Effector memory CD8-positive, alpha-beta T cell (primary cell): ENCODE results near the gene BRWD1.
"Not testable (repeated sequence)": the region's sequence is repeated elsewhere in the genome, so short reads cannot be mapped to it uniquely, and the experiment has no call there.

ENCODE experiments used
- ATAC-seq: fragments of 150-1000 bp; cut with Tn5 transposase; replicated peaks from 2 replicates; pipeline ENCODE4 v1.10.0; 2021; ENCODE audit warnings: mild to moderate bottlenecking, moderate library complexity
- DNase-seq, 3 experiments: peaks; one replicate each; pipeline ENCODE4 v3.0.0; 2021
- H3K27ac Mint-ChIP-seq, 2 donors: one replicate each; pipeline ENCODE4 v1.8.0; 2022; ENCODE audit warnings: mild to moderate bottlenecking in 2 of 2, mixed read lengths in 2 of 2, moderate library complexity in 2 of 2
- H3K27me3 Mint-ChIP-seq, 2 donors: one replicate each; pipeline ENCODE4 v1.8.0; 2022; ENCODE audit warnings: mixed read lengths in 2 of 2
- H3K36me3 Mint-ChIP-seq: one replicate; pipeline ENCODE4 v1.8.0; 2022; ENCODE audit warnings: mild to moderate bottlenecking, moderate library complexity, mixed read lengths; ENCODE audit not compliant: insufficient read depth
- H3K4me1 Mint-ChIP-seq, 2 donors: one replicate each; pipeline ENCODE4 v1.8.0; 2022; ENCODE audit warnings: low read depth in 2 of 2, mixed read lengths in 2 of 2
- H3K4me3 Mint-ChIP-seq, 2 donors: one replicate each; pipeline ENCODE4 v1.8.0; 2022; ENCODE audit warnings: mild to moderate bottlenecking in 2 of 2, mixed read lengths in 2 of 2, moderate library complexity in 2 of 2
- H3K9me3 Mint-ChIP-seq, 2 donors: one replicate each; pipeline ENCODE4 v1.8.0; 2022; ENCODE audit warnings: mixed read lengths in 2 of 2

Gene BRWD1

DNA sequence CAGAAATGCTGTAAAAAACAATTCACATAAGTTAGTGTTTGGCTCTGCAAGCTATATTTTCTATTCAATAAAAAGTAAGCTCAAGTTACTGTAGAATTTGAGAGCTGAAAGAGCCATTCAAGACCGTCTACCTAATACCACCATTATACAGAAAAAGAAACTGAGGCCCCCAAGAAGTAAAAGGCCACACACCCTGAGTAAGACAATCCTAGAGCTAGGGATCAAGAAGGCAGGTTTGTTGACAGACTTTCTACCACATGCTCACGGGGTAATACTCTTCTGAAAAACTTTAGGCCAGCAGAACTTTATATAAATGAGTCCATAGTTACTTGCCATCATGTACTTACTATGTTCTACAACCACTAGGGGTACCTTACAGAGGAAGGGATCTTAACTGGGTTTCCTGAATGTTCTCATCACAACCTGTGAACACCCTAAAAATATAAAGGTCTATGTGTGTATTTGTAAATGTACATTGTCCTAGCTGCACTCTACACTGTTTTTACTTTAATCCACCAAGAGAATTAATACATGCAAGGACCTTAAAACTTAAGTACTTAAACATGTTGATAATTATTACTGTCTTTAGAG lies 132.9 kb downstream of the BRWD1 start:
- peaks cover 29% of the 10 kb centered on the region for H3K36me3 Mint-ChIP-seq
- ATAC-seq (no peak), DNase-seq (no peak)
- peaks cover 13 to 34% of the 10 kb centered on the region in 2 donors for H3K4me1 Mint-ChIP-seq
- peak overlapping the region in 1 of 2 donors; percentile 60 for H3K27ac Mint-ChIP-seq
- no peak overlapping the region for H3K4me3 Mint-ChIP-seq
- H3K27me3 Mint-ChIP-seq, result no peaks in the 10 kb centered on the region
- H3K9me3 Mint-ChIP-seq, result no peaks in the 10 kb centered on the region

DNA sequence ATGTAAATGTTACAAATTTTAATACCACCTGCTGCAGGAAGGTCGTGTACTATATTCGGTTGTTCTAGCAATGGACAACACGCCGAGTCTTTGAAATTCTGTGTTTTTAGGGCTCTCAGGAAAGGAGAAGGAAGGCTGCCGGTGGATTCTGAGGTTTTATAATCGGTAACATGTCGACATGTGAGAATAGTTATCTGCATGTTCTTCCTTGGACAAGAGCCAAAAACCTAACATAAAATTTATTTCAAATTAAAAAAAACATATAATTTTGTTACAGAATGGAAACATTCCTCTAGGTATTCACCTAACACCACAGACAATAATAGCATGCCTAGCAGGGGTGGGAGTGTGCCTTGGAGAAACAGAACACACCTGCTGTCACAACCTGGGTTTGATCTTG lies 135.0 kb downstream of the BRWD1 start:
- Mint-ChIP-seq H3K27me3 (no peaks in the 10 kb centered on the region), H3K4me3 (no peak overlapping the region), H3K9me3 (no peaks in the 10 kb centered on the region), H3K4me1 (peaks cover 6 to 22% of the 10 kb centered on the region in 2 donors), H3K36me3 (peaks cover 25% of the 10 kb centered on the region), H3K27ac (no peak overlapping the region)
- DNase-seq (no peak), ATAC-seq (no peak)

DNA sequence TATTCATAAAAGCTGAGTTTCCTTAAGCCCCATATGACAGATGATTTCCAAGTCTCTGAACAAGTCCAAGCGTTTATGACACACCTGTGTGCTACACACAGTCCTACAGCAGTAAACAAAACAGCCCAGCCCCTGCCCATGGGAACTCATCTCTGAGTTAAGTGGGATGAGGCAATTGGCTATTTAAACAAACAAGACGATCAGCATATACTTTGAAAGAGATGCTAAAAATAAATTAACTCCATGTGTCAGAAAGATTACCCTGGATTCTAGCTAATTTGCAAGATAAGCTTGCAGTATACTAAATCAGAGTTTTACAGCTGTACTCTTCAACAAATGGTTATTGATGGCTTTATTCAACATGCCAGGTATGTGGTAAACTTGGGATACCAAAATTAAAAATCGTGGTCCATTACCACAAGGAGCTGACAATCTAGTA lies 137.1 kb downstream of the BRWD1 start:
- H3K36me3 Mint-ChIP-seq, result peaks cover 17% of the 10 kb centered on the region
- H3K9me3 Mint-ChIP-seq, result no peaks in the 10 kb centered on the region
- no peak overlapping the region for H3K27ac Mint-ChIP-seq
- ATAC-seq (no peak), DNase-seq (no peak)
- peaks cover 2 to 9% of the 10 kb centered on the region in 2 donors for H3K4me1 Mint-ChIP-seq
- H3K4me3 Mint-ChIP-seq, result no peak overlapping the region
- H3K27me3 Mint-ChIP-seq, result no peaks in the 10 kb centered on the region

DNA sequence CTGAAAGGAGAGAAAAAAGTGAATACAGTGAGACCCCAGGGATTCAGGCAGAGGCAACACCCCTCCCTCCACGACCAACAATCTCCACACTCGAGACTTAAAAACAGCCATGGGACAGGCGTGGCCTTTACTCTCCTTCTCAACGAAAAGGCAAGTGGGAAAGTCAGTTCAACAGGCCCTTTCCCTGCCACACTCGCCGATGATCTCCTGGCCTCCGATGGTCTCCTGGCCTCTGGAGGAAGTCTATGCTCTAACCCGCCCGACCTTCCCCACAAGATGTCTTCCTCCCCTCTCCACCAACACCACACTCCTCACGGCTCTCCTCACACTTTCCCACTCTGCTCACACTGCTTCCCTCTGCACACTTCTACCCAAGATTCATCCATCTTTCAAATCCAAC lies 137.8 kb downstream of the BRWD1 start:
- Mint-ChIP-seq H3K36me3 (peaks cover 17% of the 10 kb centered on the region), H3K4me1 (peaks cover 2 to 7% of the 10 kb centered on the region in 2 donors), H3K27ac (no peak overlapping the region), H3K4me3 (no peak overlapping the region), H3K27me3 (no peaks in the 10 kb centered on the region), H3K9me3 (no peaks in the 10 kb centered on the region)
- ATAC-seq, result no peak
- DNase-seq, result no peak

DNA sequence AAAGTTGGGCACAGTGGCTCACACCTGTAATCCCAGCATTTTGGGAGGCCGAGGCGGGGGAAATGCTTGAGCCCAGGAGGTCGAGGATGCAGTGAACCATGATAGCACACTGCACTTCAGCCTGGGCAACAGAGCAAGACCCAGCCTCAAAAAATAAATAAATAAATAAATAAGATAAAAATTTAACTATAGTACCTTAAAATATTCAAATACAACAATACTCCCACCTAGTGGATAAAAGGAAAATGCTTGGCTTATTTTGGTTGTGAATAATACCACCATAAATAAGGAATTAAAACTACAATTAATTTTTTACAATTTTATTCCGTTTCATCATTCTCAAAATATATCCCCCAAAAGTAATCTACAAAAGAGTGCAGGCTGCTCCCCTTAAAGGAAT lies 138.3 kb downstream of the BRWD1 start:
- Mint-ChIP-seq H3K9me3 (no peaks in the 10 kb centered on the region), H3K27ac (no peak overlapping the region), H3K4me1 (peaks cover 2 to 3% of the 10 kb centered on the region in 2 donors), H3K36me3 (peaks cover 17% of the 10 kb centered on the region), H3K4me3 (no peak overlapping the region), H3K27me3 (no peaks in the 10 kb centered on the region)
- DNase-seq (no peak), ATAC-seq (no peak)

DNA sequence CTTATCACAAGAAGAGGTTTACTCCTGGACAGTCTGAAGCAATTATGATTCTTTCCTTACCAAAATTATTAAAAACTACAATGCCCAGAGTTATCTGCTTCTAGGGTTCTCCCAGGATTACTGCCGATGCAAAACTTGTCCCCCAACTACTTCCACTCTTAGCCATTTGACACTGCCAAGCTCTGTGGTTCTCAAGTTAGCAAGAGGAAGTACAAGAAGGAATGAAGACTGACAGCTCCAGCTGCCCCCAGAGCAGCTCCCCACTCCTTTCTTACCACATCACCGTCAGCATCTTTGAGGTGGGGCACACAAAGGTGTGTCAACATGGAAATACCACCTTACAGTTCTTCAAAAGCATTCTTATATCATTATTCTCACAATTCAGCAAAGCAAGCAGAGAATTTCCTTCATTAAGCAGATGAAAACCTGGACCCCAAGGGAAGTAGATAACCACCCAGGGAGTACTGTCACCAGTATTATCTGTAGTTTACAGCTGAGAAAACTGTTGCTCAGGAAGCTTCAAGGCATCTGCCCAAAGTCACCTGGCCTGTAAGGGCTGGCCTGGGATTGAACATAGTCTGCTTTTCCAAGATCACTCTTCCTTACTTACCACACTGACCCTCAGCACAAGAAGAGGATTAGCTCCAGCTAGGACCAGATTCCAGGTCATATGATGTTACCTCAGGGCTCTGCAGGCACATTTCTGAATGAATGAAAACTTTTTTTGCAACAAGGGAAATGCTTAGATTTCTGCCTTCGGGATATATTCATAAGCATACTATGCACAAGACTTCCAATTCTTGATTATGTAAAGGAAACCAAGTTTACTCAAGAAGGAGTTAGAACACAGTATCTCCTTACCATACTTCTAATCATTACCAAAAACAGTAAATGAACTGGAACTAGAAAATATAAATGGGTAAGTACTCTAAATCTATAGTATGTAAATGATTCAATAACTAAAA lies 139.4 kb downstream of the BRWD1 start:
- Mint-ChIP-seq H3K27me3 (no peaks in the 10 kb centered on the region), H3K4me1 (peaks cover 1 to 2% of the 10 kb centered on the region in 2 donors), H3K9me3 (no peaks in the 10 kb centered on the region), H3K4me3 (no peak overlapping the region), H3K27ac (no peak overlapping the region), H3K36me3 (peaks cover 14% of the 10 kb centered on the region)
- no peak for ATAC-seq
- DNase-seq, result no peak

DNA sequence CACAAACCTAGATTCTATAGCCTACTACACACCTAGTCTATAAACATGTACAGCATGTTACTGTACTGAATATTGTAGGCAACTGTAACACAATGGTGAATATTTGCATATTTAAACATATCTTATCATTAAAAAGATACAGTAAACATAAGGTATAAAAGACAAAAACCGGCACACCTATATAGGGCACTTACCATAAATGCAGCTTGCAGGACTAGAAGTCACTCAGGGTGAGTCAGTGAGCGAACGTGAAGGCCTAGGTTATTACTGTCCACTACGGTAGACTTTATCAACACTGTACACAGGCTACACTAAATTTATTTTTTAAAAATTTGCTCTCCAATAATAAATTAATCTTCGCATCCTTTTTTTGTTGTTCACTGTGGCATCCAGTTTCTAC lies 143.5 kb downstream of the BRWD1 start:
- H3K36me3 Mint-ChIP-seq, result peaks cover 5% of the 10 kb centered on the region
- no peak for DNase-seq
- H3K4me3 Mint-ChIP-seq, result no peak overlapping the region
- no peak for ATAC-seq
- H3K27ac Mint-ChIP-seq, result no peak overlapping the region
- peaks cover 0 to 2% of the 10 kb centered on the region in 2 donors for H3K27me3 Mint-ChIP-seq
- no peaks in the 10 kb centered on the region for H3K4me1 Mint-ChIP-seq
- no peaks in the 10 kb centered on the region for H3K9me3 Mint-ChIP-seq

DNA sequence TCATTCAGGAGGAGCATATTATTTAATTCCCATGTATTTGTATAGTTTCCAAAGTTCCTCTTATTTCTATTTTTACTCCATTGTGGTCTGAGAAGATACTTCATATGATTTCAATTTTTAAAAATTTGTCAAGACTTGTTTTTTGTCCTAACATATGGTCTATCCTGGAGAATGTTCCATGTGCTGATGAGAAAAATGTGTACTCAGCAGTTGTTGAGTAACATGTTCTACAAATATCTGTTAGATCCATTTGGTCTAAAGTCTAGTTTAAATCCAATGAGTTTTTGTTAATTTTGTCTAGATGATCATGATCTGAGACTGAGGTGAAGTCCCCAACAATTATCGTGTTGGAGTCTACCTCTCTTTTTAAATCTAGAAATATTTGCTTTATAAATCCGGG lies 144.6 kb downstream of the BRWD1 start:
- H3K4me3 Mint-ChIP-seq, result no peak overlapping the region
- no peaks in the 10 kb centered on the region for H3K4me1 Mint-ChIP-seq
- no peak for DNase-seq
- no peak overlapping the region for H3K27ac Mint-ChIP-seq
- peaks cover 2% of the 10 kb centered on the region for H3K36me3 Mint-ChIP-seq
- ATAC-seq, result no peak
- H3K9me3 Mint-ChIP-seq, result peaks cover 0 to under 1% of the 10 kb centered on the region in 2 donors
- peaks cover under 1 to 10% of the 10 kb centered on the region in 2 donors for H3K27me3 Mint-ChIP-seq

DNA sequence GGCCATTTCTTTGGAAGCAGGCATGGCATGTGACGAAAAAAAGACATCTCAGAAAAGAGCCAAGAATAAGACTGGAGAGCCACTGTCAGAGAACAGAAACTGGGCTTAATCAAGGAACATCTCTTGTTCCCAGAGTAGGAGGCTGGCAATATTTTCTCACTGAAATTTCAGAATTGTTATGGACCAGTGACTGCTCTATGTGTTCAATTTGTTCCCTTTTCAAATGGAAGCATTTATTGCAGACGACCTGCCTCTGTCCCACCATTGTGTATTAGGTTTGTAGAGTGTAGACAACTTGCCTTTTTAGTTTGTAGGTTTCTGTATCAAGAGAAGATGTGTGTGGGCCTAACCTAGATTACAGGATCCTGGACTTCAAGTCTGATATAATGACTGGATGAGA lies 148.9 kb downstream of the BRWD1 start:
- Mint-ChIP-seq H3K4me3 (no peak overlapping the region), H3K4me1 (no peaks in the 10 kb centered on the region), H3K36me3 (peaks cover 2% of the 10 kb centered on the region), H3K27me3 (peaks cover 7 to 28% of the 10 kb centered on the region in 2 donors), H3K27ac (no peak overlapping the region), H3K9me3 (peaks cover 4 to 8% of the 10 kb centered on the region in 2 donors)
- ATAC-seq (no peak), DNase-seq (no peak)

DNA sequence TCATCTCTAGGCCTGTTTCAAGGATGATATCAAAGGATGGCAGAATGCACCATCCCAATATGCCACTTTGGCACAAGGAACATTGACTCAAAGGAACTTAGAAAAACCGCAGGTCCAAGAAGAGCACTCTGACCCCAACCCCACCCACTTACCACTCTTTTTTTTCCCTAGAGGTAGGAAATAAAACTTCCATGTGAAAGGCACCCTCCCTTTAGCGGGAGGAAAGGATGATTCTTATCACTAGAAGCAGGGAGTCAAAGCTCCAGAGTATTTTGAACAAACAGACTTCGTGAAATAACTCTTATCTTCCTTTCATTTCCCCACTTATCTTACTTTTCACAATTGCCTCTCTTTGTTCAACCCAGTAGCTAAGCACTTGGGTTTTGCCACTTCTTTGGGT lies 152.4 kb downstream of the BRWD1 start:
- Mint-ChIP-seq H3K4me3 (no peak overlapping the region), H3K4me1 (no peaks in the 10 kb centered on the region), H3K27ac (no peak overlapping the region), H3K9me3 (peaks cover 4 to 8% of the 10 kb centered on the region in 2 donors), H3K36me3 (no peaks in the 10 kb centered on the region), H3K27me3 (peaks cover 7 to 28% of the 10 kb centered on the region in 2 donors)
- ATAC-seq, result no peak
- DNase-seq, result no peak

DNA sequence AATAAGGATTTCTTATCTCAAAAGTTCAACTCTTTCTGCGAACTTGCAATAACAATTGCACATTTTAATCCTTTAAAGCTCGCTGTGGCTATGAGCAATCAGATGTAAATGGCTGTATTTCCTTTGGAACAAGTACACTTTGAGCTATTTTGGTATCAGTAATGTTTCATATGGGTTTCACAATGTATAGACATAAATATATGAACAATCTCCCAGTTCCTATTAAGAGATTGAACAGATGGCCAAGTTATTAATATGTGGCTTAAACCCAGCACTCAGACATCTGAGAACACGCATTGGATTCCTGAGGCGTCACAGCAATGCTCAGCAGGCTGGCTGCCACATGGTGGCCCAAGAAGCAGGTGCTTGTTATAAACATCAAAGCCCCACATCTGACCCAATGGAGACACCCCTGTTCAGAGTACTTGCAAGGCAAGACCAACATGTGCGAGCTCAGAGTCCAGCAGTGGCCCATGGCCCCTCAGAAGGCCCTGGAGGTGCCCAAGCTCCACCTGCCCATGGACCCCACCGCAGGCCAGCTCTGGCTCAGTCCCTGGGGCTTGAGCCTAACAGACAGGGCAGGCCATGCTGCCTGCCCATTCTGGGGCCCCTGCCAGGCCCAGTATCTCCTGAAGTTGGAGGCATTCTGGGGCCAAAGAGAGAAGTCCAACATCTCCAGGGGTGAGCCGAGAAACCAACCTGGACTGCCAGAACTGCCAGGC lies 153.9 kb downstream of the BRWD1 start:
- DNase-seq (no peak), ATAC-seq (no peak)
- Mint-ChIP-seq H3K9me3 (peaks cover 4 to 8% of the 10 kb centered on the region in 2 donors), H3K4me3 (no peak overlapping the region), H3K4me1 (no peaks in the 10 kb centered on the region), H3K27me3 (peaks cover 7 to 21% of the 10 kb centered on the region in 2 donors), H3K36me3 (no peaks in the 10 kb centered on the region), H3K27ac (no peak overlapping the region)

DNA sequence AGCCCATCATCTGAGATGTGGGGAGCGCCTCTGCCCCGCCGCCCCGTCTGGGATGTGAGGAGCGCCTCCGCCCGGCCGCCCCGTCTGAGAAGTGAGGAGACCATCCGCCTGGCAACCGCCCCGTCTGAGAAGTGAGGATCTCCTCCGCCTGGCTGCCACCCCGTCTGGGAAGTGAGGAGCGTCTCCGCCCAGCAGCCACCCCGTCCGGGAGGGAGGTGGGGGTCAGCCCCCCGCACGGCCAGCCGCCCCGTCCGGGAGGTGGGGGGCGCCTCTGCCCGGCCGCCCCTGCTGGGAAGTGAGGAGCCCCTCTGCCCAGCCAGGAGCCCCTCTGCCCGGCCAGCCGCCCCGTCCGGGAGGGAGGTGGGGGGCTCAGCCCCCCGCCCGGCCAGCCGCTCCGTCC lies 156.2 kb downstream of the BRWD1 start:
- H3K4me1 Mint-ChIP-seq, H3K27ac Mint-ChIP-seq, H3K4me3 Mint-ChIP-seq, H3K9me3 Mint-ChIP-seq, DNase-seq, H3K36me3 Mint-ChIP-seq, ATAC-seq: not testable (repeated sequence)
- peaks cover 4 to 15% of the 10 kb centered on the region in 2 donors for H3K27me3 Mint-ChIP-seq

DNA sequence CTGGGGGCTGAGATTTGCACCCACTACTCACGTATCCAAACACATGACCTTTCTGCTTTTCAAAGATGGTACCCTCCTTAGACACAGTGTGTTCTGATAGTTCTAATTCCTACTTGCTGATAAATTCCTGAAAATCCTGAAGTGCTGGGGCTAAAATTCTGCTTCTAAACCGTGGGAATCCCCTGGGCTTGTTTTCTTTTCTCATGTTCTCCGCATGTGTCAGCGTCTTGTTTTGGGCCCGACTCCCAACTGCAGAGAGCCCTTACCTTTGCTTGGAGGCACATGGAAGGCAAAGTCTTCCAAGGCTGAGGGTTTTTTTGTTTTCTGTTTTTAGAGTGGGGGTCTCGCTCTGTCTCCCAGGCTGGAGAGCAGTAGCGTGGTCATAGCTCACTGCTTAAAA lies 157.4 kb downstream of the BRWD1 start:
- Mint-ChIP-seq H3K9me3 (no peaks in the 10 kb centered on the region), H3K4me1 (no peaks in the 10 kb centered on the region), H3K36me3 (peaks cover 3% of the 10 kb centered on the region), H3K27ac (no peak overlapping the region), H3K4me3 (no peak overlapping the region), H3K27me3 (peaks cover 7 to 22% of the 10 kb centered on the region in 2 donors)
- ATAC-seq (no peak), DNase-seq (no peak)
